HFFc6 (cell line): ENCODE results near the gene QDPR. TPM values are rescaled to one million over a fixed set of nuclear protein-coding genes. Genes with fewer than 3 reads are reported as not detected.

Experiments
- DNase-seq: peaks from one replicate; pipeline ENCODE4 v3.0.0-alpha.2; 2018
- H3K27ac Mint-ChIP-seq: 2 replicates; pipeline ENCODE4 v1.8.0; 2020; ENCODE audit warnings: mild to moderate bottlenecking, mixed read lengths
- H3K27me3 Mint-ChIP-seq: 2 replicates; pipeline ENCODE4 v1.8.0; 2021; ENCODE audit warnings: mild to moderate bottlenecking, moderate library complexity, mixed read lengths; ENCODE audit not compliant: insufficient read depth
- H3K36me3 Mint-ChIP-seq: 2 replicates; pipeline ENCODE4 v1.8.0; 2021; ENCODE audit warnings: low read depth, mixed read lengths
- H3K4me1 Mint-ChIP-seq: 2 replicates; pipeline ENCODE4 v1.8.0; 2020; ENCODE audit warnings: low read depth, mixed read lengths
- H3K4me3 Mint-ChIP-seq: 2 replicates; pipeline ENCODE4 v1.8.0; 2020; ENCODE audit warnings: mild to moderate bottlenecking, moderate library complexity, mixed read lengths
- H3K9me3 Mint-ChIP-seq: 2 replicates; pipeline ENCODE4 v1.8.0; 2020; ENCODE audit warnings: mild to moderate bottlenecking, mixed read lengths
- total RNA-seq, 6 experiments: library from RNA; stranded (reverse); fragmentation: NEBNext Ultra II Directional; extraction: Animal tissue kit (Norgen Biotek cat#: 25700); gene quantifications; 2 replicates in 1 of 6; 3 replicates in 5 of 6; pipeline ENCODE4 v1.2.3, GENCODE V29; 2021
- TF ChIP-seq, protein P1 (sequence below): fragments of 200-600 bp; sonication (generic); IDR thresholded peaks from 2 replicates; pipeline ENCODE4 v1.5.0; 2021; ENCODE audit warnings: antibody characterized with exemption, mild to moderate bottlenecking

The QDPR gene
- total RNA-seq, 6 experiments from 2014 or later = 39.0 to 49.0 (median 43.6) TPM

DNA sequence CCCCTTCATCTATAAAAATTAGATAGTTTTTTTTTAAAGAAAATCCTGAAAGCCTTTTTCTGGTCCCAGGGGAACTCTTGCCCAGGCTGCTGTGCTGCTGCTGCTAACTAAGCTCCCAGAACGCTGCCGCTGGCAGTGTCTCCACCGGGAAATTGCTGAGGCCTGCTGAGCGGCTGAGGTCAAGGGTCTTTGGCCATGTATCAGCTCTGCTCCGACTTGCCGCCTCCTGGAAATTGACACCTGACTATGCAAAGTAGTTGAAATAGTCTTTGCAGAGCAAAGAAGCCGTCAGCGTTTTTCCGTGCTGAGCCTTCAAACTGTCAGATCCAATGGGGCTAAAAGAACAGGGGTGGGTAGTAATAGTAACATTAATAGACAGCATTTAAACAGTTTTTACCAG, 839 bp downstream of the QDPR start:
- H3K27ac Mint-ChIP-seq = peak overlapping the region; percentile 92; the same call in 1 of the 2 replicates

DNA sequence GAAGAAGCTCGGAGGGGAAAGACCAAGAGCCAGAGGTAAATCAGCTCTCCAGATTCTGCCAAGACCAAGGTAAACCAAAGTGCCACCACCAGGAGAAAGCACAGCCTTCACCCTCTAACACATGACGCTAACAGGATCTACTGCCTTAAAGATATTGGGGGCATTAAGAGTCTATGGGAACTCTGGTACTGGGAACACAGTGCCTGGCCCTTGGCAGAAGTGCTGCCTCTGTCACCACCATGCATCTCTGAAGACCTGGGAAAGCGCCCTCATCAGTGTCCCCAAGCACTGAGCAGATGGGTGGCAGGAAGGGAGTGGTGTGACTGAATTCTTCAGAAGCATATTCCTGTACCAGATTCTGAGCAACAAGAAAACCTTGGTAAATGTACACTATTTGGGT, 1.3 kb downstream of the QDPR start:
- peaks cover 7% of the 10 kb centered on the region; the same call in 1 of the 2 replicates for H3K36me3 Mint-ChIP-seq
- H3K9me3 Mint-ChIP-seq = no peaks in the 10 kb centered on the region
- peaks cover 13% of the 10 kb centered on the region for H3K27me3 Mint-ChIP-seq
- TF ChIP-seq, protein P1, sequence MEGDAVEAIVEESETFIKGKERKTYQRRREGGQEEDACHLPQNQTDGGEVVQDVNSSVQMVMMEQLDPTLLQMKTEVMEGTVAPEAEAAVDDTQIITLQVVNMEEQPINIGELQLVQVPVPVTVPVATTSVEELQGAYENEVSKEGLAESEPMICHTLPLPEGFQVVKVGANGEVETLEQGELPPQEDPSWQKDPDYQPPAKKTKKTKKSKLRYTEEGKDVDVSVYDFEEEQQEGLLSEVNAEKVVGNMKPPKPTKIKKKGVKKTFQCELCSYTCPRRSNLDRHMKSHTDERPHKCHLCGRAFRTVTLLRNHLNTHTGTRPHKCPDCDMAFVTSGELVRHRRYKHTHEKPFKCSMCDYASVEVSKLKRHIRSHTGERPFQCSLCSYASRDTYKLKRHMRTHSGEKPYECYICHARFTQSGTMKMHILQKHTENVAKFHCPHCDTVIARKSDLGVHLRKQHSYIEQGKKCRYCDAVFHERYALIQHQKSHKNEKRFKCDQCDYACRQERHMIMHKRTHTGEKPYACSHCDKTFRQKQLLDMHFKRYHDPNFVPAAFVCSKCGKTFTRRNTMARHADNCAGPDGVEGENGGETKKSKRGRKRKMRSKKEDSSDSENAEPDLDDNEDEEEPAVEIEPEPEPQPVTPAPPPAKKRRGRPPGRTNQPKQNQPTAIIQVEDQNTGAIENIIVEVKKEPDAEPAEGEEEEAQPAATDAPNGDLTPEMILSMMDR = no peak
- peaks cover 27% of the 10 kb centered on the region for H3K4me1 Mint-ChIP-seq
- H3K4me3 Mint-ChIP-seq = peak overlapping the region; percentile 100
- H3K27ac Mint-ChIP-seq = no peak overlapping the region
- no peak for DNase-seq

More for the DNA sequence above, 839 bp downstream of the QDPR start:
- H3K9me3 Mint-ChIP-seq = no peaks in the 10 kb centered on the region
- TF ChIP-seq, protein P1 = no peak
- H3K4me3 Mint-ChIP-seq = peak overlapping the region; percentile 100
- peaks cover 16% of the 10 kb centered on the region for H3K27me3 Mint-ChIP-seq
- peaks cover 7% of the 10 kb centered on the region; the same call in 1 of the 2 replicates for H3K36me3 Mint-ChIP-seq
- DNase-seq = no peak
- peaks cover 27% of the 10 kb centered on the region for H3K4me1 Mint-ChIP-seq

DNA sequence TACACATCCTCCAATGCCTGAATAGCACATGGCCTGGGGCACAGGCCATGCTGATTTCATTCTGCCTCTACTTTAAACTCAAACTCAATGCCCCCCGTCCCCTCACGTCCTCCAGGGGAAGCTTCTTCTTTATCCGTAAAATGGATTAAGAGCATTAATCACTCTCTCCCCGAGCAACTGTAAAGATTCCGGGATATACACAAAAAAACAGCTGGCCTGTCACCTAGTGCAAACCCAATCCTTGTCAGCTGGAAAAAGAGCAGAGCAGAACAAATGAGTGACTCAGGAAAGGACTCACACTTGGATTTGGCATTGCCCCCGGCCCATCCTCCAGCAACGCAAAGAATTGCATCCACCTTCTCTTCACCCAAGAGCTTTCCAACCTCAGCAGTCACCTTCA, 7.8 kb downstream of the QDPR start:
- H3K27me3 Mint-ChIP-seq = no peaks in the 10 kb centered on the region
- no peak overlapping the region for H3K4me3 Mint-ChIP-seq
- no peaks in the 10 kb centered on the region for H3K9me3 Mint-ChIP-seq
- peaks cover 26% of the 10 kb centered on the region for H3K36me3 Mint-ChIP-seq
- TF ChIP-seq, protein P1 = no peak
- H3K4me1 Mint-ChIP-seq = no peaks in the 10 kb centered on the region
- no peak for DNase-seq
- no peak overlapping the region for H3K27ac Mint-ChIP-seq

DNA sequence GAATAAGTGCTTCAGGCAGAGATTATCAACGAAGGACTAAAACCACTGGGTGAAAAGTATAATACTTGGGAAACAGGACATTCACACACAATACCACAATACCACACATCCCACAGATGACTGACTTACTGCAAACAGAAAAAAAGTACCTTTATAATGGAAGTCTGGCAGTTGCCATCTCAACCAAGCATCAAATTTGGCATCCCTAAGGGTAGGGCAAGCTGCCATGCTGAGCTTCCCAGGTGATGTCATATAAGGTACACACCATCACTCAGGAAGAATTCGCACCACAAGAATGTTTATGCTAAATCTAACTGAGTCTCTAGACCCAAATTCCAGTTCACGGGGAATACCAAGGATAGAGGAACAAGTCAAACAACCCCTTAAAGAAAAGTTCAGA, 9.1 kb downstream of the QDPR start:
- H3K36me3 Mint-ChIP-seq = peaks cover 35% of the 10 kb centered on the region
- no peak for DNase-seq
- TF ChIP-seq, protein P1 = no peak
- H3K4me1 Mint-ChIP-seq = peaks cover 9% of the 10 kb centered on the region
- H3K9me3 Mint-ChIP-seq = no peaks in the 10 kb centered on the region
- no peak overlapping the region for H3K4me3 Mint-ChIP-seq
- H3K27me3 Mint-ChIP-seq = no peaks in the 10 kb centered on the region
- no peak overlapping the region for H3K27ac Mint-ChIP-seq

DNA sequence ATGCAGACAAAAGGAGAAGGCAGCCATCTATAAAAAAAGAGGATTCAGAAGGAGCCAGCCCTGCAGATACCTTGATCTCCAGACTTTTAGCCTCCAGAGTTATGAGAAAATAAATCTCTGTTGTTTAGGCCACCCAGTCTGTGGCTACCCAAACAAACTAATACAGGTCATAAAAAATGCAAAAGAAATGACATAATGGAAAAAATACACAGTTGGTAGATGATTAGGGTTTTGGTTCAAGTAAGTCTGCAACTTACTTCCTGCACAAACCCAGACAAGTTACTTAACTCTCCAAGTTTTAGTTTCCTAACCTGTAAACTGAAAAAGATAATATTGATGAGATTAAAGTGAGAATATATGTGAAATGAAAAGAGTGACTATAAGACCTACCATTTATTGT, 11.3 kb downstream of the QDPR start:
- no peak for DNase-seq
- no peak overlapping the region; the same call in 1 of the 2 replicates for H3K27ac Mint-ChIP-seq
- no peaks in the 10 kb centered on the region for H3K27me3 Mint-ChIP-seq
- H3K9me3 Mint-ChIP-seq = no peaks in the 10 kb centered on the region
- H3K4me1 Mint-ChIP-seq = peaks cover 11% of the 10 kb centered on the region
- TF ChIP-seq, protein P1 = no peak
- peaks cover 36% of the 10 kb centered on the region for H3K36me3 Mint-ChIP-seq
- H3K4me3 Mint-ChIP-seq = no peak overlapping the region
